GM04503 (cell line): ENCODE data around the gene RFK.
"Not testable (repeated sequence)": the region's sequence is repeated elsewhere in the genome, so short reads cannot be mapped to it uniquely, and the experiment has no call there.

ENCODE experiments used
- DNase-seq: peaks from one replicate; pipeline ENCODE4 v3.0.0-alpha.2; 2012; ENCODE audit warnings: low read depth

Gene RFK

GRCh38 chr9:76370396-76371023 is 23.7 kb downstream of the RFK start:
- no peak for DNase-seq

- DNase-seq = no peak
Observed at GRCh38 chr9:76369583-76369982, 24.6 kb downstream of the RFK start.

GRCh38 chr9:76366275-76366674 is 28.0 kb downstream of the RFK start:
- DNase-seq = no peak

- no peak for DNase-seq
Observed at GRCh38 chr9:76365028-76365427, 29.2 kb downstream of the RFK start.

- DNase-seq = no peak
Observed at GRCh38 chr9:76363032-76363395, 31.2 kb downstream of the RFK start.

- DNase-seq = not testable (repeated sequence)
Observed at GRCh38 chr9:76362332-76363031, 31.7 kb downstream of the RFK start.

GRCh38 chr9:76359766-76360165 is 34.5 kb downstream of the RFK start:
- DNase-seq = no peak

- no peak for DNase-seq
Observed at GRCh38 chr9:76359365-76359764, 34.9 kb downstream of the RFK start.

GRCh38 chr9:76358628-76359280 is 35.5 kb downstream of the RFK start:
- no peak for DNase-seq

- DNase-seq = no peak
Observed at GRCh38 chr9:76357555-76357954, 36.7 kb downstream of the RFK start.

GRCh38 chr9:76355886-76356285 is 38.3 kb downstream of the RFK start:
- DNase-seq = no peak

GRCh38 chr9:76354221-76354620 is 40.0 kb downstream of the RFK start:
- no peak for DNase-seq

- no peak for DNase-seq
Observed at GRCh38 chr9:76353280-76353679, 40.9 kb downstream of the RFK start.

- DNase-seq = no peak
Observed at GRCh38 chr9:76352026-76352620, 42.1 kb downstream of the RFK start.

- DNase-seq = no peak
Observed at GRCh38 chr9:76351006-76351405, 43.2 kb downstream of the RFK start.

- no peak for DNase-seq
Observed at GRCh38 chr9:76349865-76350264, 44.4 kb downstream of the RFK start.

- no peak for DNase-seq
Observed at GRCh38 chr9:76342858-76343257, 51.4 kb downstream of the RFK start.

GRCh38 chr9:76342201-76342600 is 52.0 kb downstream of the RFK start:
- DNase-seq = no peak

- DNase-seq = no peak
Observed at GRCh38 chr9:76341616-76342015, 52.6 kb downstream of the RFK start.

- DNase-seq = no peak
Observed at GRCh38 chr9:76338418-76338817, 55.8 kb downstream of the RFK start.

- DNase-seq = no peak
Observed at GRCh38 chr9:76336027-76336426, 58.2 kb downstream of the RFK start.
